ENCODE measurements around the gene GALNT2. TPM values are rescaled to one million over a fixed set of nuclear protein-coding genes. Genes with fewer than 3 reads are reported as not detected.
A peak's percentile ranks its signal among the peaks of the same experiment; 100 is the strongest.

Gene GALNT2
- total and polyA plus RNA-seq, 12 donors, result 22.3 to 220 (median 85.7) TPM

DNA sequence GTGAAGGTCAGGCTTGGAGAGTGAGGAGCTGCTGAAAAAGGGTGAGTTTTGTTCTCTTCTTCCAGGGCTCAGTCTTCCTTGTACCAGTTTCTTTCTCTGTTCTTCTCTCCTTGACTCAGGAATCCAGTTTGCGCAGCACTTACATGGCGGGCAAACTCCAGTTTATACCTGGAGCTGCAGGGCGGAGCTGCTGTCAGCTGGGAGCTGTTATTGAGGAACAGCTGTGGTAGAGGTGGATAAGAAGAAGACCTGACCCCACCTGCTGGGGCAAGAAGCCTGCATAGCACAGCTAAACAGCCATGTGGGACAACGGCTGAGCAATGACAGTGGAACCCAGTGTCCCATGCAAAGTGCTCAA is 46.2 kb downstream of the GALNT2 start:
- peaks cover 20 to 36% of the 10 kb centered on the region in 2 donors for H3K4me1 ChIP-seq (replicated peaks in 1 of 2)
- H3K4me3 ChIP-seq, result no peak overlapping the region
- 88 to 94% (median 89%) methylated on average over 4 of the region's 4 CpGs for WGBS, 4 donors
- H3K27me3 ChIP-seq, result no peaks in the 10 kb centered on the region
- H3K27ac ChIP-seq, result peak overlapping the region; percentile 16 to 88 (median 77)
- DNase-seq, result no peak
- H3K9me3 ChIP-seq (replicated peaks in 1 of 3), result no peaks in the 10 kb centered on the region
- no peaks in the 10 kb centered on the region for H3K36me3 ChIP-seq (replicated peaks in 1 of 2)
- intact Hi-C loops (cut with DNase I), result no loop called here
- no peak for TF ChIP-seq CTCF (IDR thresholded peaks at IDR 0.05)
- no peak for TF ChIP-seq POLR2A (IDR thresholded peaks at IDR 0.05)

GRCh38 chr1:230113593-230114236 is 46.7 kb downstream of the GALNT2 start:
- Histone ChIP-seq H3K27ac (peak overlapping the region; percentile 21 to 88 (median 86)), H3K27me3 (no peaks in the 10 kb centered on the region), H3K9me3 (replicated peaks in 1 of 3) (no peaks in the 10 kb centered on the region), H3K4me3 (peak overlapping the region in 1 of 4 donors; percentile 8), H3K36me3 (replicated peaks in 1 of 2) (no peaks in the 10 kb centered on the region), H3K4me1 (replicated peaks in 1 of 2) (peaks cover 20 to 36% of the 10 kb centered on the region in 2 donors)
- intact Hi-C loops (cut with DNase I), result no loop called here
- peak; percentile 76 to 95 (median 90) for DNase-seq
- 35 to 58% (median 41%) methylated on average over 17 of the region's 17 CpGs for WGBS, 4 donors
- no peak for TF ChIP-seq CTCF (IDR thresholded peaks at IDR 0.05)
- TF ChIP-seq POLR2A (IDR thresholded peaks at IDR 0.05), result peak in 1 of 2 donors; percentile 43

DNA sequence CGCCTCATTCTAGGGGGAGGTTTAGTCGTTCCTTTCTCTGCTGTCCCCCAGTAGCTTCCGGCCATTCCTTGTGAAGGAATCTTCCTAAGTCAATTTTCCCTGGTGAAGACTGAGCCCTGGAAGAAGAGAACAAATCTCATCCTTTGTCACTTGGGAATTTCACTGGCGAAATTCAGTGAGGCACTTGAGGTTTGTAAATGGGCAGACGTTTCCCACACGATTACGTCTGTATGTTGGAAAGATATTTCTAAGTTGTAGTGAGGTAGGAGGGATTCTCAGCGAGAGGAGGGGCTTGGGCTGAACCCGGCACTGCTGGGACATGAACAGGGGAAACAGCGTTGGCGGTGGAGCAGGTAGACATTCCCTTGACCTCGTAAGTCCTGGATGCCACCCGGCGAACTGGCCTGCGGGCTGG is 47.2 kb downstream of the GALNT2 start:
- intact Hi-C loops (cut with DNase I), result no loop called here
- peaks cover 20 to 36% of the 10 kb centered on the region in 2 donors for H3K4me1 ChIP-seq (replicated peaks in 1 of 2)
- peak in 4 of 7 donors; percentile 44 to 75 (median 60) for DNase-seq

DNA sequence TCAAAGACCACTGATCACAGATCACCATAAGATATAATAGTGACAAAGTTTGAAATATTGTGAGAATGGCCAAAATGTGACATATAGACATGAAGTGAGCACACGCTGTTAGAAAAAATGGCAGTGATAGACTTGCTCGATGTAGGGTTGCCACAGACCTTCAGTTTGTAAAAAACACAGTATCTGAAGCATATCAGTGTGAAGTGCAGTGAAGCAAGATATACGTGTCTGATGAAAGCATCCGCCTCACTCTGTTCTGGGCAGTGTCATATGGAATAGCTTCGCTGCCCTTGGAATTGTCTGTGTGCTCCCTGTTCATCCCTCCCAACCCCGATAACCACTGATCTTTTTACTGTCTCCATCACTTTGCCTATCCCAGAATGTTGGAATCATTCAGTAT is 50.7 kb downstream of the GALNT2 start:
- H3K4me1 ChIP-seq (replicated peaks in 1 of 2), result peaks cover 16 to 20% of the 10 kb centered on the region in 2 donors
- DNase-seq, result no peak
- WGBS, 4 donors, result 94 to 97% (median 95%) methylated on average over 6 of the region's 6 CpGs
- H3K27ac ChIP-seq, result no peak overlapping the region
- H3K9me3 ChIP-seq (replicated peaks in 1 of 3), result no peaks in the 10 kb centered on the region
- intact Hi-C loops (cut with DNase I), result no loop called here
- no peak for TF ChIP-seq POLR2A (IDR thresholded peaks at IDR 0.05)
- TF ChIP-seq CTCF (IDR thresholded peaks at IDR 0.05), result no peak
- no peaks in the 10 kb centered on the region for H3K27me3 ChIP-seq
- H3K4me3 ChIP-seq, result no peak overlapping the region
- H3K36me3 ChIP-seq (replicated peaks in 1 of 2), result no peaks in the 10 kb centered on the region

More for the DNA sequence above, 47.2 kb downstream of the GALNT2 start:
- Histone ChIP-seq H3K27ac (peak overlapping the region; percentile 21 to 88 (median 86)), H3K27me3 (no peaks in the 10 kb centered on the region), H3K4me3 (peak overlapping the region in 1 of 4 donors; percentile 8), H3K9me3 (replicated peaks in 1 of 3) (no peaks in the 10 kb centered on the region), H3K36me3 (replicated peaks in 1 of 2) (no peaks in the 10 kb centered on the region)
- TF ChIP-seq POLR2A (IDR thresholded peaks at IDR 0.05) (no peak), CTCF (IDR thresholded peaks at IDR 0.05) (no peak)
- WGBS, 4 donors, result 38 to 66% (median 51%) methylated on average over 15 of the region's 15 CpGs

Data from adrenal gland (tissue), 12 donors.